ENCODE data around the gene PRSS3. TPM values are rescaled to one million over a fixed set of nuclear protein-coding genes. Genes with fewer than 3 reads are reported as not detected.
"Not testable (repeated sequence)": the region's sequence is repeated elsewhere in the genome, so short reads cannot be mapped to it uniquely, and the experiment has no call there.

The PRSS3 gene
- total RNA-seq, 2 donors from 2014 or later, result 1.00 TPM; not detected in 1

DNA sequence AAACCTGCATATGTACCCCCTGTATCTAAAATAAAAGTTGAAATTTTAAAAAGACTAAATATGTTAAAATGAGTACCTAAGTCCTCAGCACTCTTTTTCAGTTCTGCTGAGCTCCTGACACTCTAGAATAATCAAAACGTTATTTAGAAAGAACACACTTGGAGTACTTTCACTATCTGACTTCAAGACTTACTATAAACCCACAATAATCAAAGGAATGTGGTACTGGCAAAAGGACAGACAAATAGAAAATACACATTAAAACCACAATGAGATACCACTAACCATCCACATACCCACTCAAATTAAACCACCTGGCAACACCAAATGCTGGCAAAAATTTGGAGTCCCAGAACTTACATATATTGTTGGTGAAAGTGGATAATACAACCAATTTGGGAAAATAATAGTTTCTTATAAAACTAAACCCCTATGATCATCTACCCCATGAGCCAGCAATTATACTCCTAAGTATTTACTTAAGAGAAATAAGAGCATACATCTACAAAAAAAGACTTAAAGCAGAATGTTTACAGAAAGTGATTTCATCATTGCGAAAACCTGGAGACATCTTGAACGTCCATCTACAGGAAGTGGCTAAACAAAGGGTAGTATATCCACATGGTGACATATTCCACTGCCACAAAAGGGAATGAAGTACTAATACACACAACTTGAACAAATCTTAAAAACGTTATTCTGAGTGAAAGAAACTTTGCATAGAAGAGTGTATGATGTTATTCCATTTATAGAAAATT lies 12.8 kb upstream of the PRSS3 start:
- DNase-seq (ENCODE audit: low spot score), result no peak
- intact Hi-C loops (cut with DNase I), result no loop called here

DNA sequence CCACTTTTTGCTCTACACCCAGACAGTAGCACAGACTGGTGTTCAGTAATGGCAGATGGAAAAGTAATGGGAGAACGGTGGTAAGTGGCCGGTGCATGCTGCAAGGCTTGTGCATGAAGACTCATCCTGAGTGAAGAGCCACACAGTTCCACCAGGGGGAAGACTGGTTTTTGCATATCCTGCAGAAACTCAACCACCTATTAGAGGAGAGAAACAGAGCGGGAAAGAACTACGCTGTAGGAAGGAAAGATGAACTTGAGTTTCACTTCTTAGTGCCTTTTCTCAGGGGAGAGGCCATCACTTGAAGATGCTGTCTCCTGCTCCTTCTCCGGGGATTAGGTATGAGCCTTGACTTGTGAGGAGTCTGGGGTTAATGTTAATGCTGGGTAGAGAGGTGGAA lies 9.4 kb upstream of the PRSS3 start:
- intact Hi-C loops (cut with DNase I), result no loop called here
- DNase-seq (ENCODE audit: low spot score), result no peak

DNA sequence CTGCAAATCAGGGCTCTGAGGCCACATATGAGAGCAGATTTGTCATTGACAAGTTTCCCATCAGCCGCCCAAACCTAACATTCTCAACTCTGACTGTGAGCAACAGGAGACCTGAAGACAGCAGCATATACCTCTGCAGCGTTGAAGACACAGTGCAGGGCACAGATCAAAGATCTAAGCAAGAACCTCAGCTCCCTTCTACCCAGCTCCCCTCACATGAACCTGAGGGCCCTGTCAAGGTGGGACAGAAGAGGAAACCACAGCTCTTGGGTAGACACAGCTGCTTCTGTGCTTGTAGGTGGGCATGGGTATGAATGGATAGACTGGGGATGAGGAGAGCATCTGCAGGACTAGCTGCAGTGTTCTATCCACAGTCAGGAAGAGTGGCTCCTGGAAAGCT lies 8.7 kb upstream of the PRSS3 start:
- no peak for DNase-seq (ENCODE audit: low spot score)
- intact Hi-C loops (cut with DNase I), result no loop called here

- intact Hi-C loops (cut with DNase I), result no loop called here
- DNase-seq (ENCODE audit: low spot score), result no peak
Observed at GRCh38 chr9:33787839-33788238, 7.5 kb upstream of the PRSS3 start.

DNA sequence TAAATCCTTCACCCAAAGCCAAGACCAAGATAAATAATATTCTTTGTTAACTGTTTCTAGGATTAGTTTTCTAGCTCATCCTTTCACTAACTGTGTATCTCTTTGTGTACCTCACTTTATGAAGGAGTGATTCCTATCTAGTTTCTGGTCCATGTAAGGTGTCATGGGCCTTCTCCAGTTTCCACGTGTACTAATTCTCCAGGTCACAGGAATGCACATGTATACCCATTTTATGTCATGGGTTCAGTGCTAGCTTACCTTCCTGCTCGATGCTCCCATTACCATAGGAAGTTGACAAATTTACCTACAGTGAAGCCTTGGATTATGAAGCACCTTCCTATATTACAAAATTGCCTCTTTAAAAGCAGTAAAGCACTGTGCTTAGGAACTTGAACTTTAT lies 5.9 kb upstream of the PRSS3 start:
- DNase-seq (ENCODE audit: low spot score); intact Hi-C loops (cut with DNase I): not testable (repeated sequence)

DNA sequence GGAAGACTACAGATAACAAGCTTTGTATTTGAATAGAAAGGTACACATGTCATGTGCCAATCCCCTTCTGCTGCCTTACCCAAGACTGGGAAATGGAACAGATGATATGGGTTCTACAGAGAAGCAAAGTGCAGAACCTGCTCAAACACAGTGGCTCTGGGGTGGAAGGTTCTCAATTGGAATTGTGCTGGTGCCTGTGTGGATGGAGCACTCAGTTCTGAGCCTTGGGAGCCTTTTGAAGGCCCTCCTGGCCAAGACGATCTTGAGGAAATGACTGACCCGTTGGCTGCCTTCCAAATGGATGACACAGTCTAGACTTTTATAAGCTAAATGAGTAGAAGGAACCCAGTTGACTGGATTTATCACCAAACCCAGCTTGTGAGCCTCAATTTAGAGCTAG lies 4.2 kb upstream of the PRSS3 start:
- intact Hi-C loops (cut with DNase I), result no loop called here
- no peak for DNase-seq (ENCODE audit: low spot score)

DNA sequence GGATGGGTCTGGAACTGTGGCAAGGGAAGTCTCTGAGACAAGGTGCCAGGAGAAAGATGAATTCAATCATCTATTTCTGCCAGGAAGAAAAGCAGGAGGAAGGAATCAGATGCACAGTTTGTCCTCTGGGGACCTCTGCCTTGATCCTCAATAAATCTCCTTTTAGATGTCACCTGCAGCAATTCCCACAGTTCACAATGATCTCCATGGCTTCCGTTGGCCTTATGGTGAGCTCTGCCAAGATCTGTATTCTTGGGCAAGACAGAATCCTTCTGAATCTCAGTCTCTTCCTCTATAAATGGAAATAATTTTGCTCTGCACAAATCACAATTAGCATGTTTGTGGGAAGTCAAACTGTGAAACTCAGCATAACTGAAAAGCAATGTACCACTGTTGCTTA lies 1.9 kb upstream of the PRSS3 start:
- intact Hi-C loops (cut with DNase I); DNase-seq (ENCODE audit: low spot score): not testable (repeated sequence)

- intact Hi-C loops (cut with DNase I), result no loop called here
- DNase-seq (ENCODE audit: low spot score), result no peak
Observed at GRCh38 chr9:33794560-33794959, 801 bp upstream of the PRSS3 start.

DNA sequence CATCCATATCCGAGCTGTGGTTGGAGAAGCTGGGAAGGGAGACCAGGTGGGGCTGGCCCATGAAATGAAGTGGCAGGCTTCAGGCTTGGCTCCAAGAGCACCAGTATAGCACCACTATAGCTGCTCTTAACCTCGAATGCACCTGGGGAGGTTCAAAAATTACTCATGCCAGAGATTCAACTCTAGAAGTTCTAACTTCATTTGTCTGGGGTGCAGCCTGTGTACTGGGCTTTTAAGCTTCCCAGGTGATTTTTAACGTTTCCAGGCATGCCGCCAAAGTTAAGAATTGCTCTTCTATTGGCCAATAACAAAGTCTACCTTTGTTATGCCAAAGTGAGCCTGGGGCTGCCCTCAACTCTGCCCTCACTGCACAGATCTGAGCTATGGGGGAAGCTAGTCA lies 458 bp downstream of the PRSS3 start:
- no peak for DNase-seq (ENCODE audit: low spot score)
- intact Hi-C loops (cut with DNase I), result no loop called here

GRCh38 chr9:33796679-33797078 lies 1.3 kb downstream of the PRSS3 start:
- DNase-seq (ENCODE audit: low spot score); intact Hi-C loops (cut with DNase I): not testable (repeated sequence)

DNA sequence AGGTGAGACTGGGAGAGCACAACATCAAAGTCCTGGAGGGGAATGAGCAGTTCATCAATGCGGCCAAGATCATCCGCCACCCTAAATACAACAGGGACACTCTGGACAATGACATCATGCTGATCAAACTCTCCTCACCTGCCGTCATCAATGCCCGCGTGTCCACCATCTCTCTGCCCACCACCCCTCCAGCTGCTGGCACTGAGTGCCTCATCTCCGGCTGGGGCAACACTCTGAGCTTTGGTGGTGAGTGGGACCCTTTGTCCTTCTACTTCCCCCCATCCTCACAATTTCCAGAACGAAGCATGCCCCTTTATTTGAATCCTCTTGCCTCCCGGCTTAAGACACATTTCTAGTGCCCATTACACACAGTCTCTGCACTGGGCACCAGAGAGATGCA lies 2.5 kb downstream of the PRSS3 start:
- intact Hi-C loops (cut with DNase I), result no loop called here
- DNase-seq (ENCODE audit: low spot score), result no peak

GRCh38 chr9:33798545-33798944 lies 3.2 kb downstream of the PRSS3 start:
- intact Hi-C loops (cut with DNase I), result no loop called here
- DNase-seq (ENCODE audit: low spot score), result no peak

- no peak for DNase-seq (ENCODE audit: low spot score)
- intact Hi-C loops (cut with DNase I), result no loop called here
Observed at GRCh38 chr9:33799928-33800704, 4.8 kb downstream of the PRSS3 start.

GRCh38 chr9:33800886-33801285 lies 5.5 kb downstream of the PRSS3 start:
- intact Hi-C loops (cut with DNase I), result no loop called here
- DNase-seq (ENCODE audit: low spot score), result no peak

DNA sequence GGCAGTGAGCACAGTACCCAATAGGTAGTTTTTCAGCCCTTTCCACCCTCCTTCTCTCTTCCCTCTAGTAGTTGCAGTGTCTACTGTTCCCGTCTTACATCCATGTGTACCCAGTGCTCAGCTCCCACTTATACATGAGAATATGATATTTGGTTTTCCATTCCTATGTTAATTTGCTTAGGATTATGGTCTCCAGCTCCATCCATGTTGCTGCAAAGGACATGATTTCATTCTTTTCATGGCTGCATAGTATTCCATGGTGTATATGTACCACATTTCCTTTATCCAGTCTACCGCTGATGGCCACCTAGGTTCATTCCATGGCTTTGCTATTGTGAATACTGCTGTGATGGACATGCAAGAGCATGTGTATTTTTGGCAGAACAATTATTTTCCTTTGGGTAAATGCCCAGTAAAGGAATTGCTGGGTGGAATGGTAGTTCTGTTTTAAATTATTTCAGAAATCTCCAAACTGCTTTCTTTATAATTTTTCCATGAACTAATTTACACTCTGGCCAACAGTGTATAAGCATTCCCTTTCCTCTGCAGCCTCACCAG lies 6.7 kb downstream of the PRSS3 start:
- intact Hi-C loops (cut with DNase I); DNase-seq (ENCODE audit: low spot score): not testable (repeated sequence)

- DNase-seq (ENCODE audit: low spot score); intact Hi-C loops (cut with DNase I): not testable (repeated sequence)
Observed at GRCh38 chr9:33804196-33804595, 8.8 kb downstream of the PRSS3 start.

DNA sequence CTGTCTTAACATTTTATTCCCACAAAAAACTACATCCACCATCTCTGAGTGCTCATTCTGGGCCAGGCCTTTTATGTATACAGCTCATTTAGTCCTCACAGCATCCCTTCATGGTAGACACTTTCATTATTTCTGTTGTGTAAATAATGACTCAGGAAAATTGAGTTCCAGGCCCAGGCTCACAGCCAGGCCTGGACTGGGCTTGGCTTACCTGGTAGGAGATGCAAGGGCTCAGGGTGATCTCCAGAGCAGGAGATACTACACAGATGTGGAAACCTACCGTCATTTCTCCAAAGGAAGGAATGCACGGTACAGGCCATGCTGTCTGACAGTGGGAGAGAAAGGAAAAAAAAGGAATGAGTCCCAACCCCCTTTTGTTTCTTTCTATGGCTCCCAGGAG lies 11.8 kb downstream of the PRSS3 start:
- DNase-seq (ENCODE audit: low spot score); intact Hi-C loops (cut with DNase I): not testable (repeated sequence)

GRCh38 chr9:33808979-33809322 lies 13.6 kb downstream of the PRSS3 start:
- DNase-seq (ENCODE audit: low spot score); intact Hi-C loops (cut with DNase I): not testable (repeated sequence)

GRCh38 chr9:33809506-33809905 lies 14.1 kb downstream of the PRSS3 start:
- intact Hi-C loops (cut with DNase I), result no loop called here
- no peak for DNase-seq (ENCODE audit: low spot score)
